Neural progenitor cell (in vitro differentiated cells): Measurements from ENCODE around the gene KRT24. TPM values are rescaled to one million over a fixed set of nuclear protein-coding genes. Genes with fewer than 3 reads are reported as not detected.

Experiments
- DNase-seq: peaks from one replicate; pipeline ENCODE4 v3.0.0-alpha.2; 2016; ENCODE audit warnings: low spot score
- H2AFZ ChIP-seq: fragments of 200-600 bp; sonication (generic); replicated peaks from 2 replicates; pipeline ENCODE4 v1.6.1; 2016; ENCODE audit warnings: antibody characterized with exemption
- H3F3A ChIP-seq: fragments of 200-600 bp; sonication (generic); 2 replicates; pipeline ENCODE4 v1.6.1; 2016; ENCODE audit warnings: antibody characterized with exemption, low read depth
- H3K27ac ChIP-seq: fragments of 200-600 bp; sonication (generic); 2 replicates; pipeline ENCODE4 v1.5.1; 2016; ENCODE audit warnings: mild to moderate bottlenecking
- H3K27me3 ChIP-seq: fragments of 200-600 bp; sonication (generic); 2 replicates; pipeline ENCODE4 v1.6.1; 2016; ENCODE audit warnings: mild to moderate bottlenecking, moderate library complexity
- H3K36me3 ChIP-seq: fragments of 200-600 bp; sonication (generic); 2 replicates; pipeline ENCODE4 v1.5.1; 2016
- H3K4me1 ChIP-seq: fragments of 200-600 bp; sonication (generic); 2 replicates; pipeline ENCODE4 v1.6.1; 2016; ENCODE audit warnings: mixed run types
- H3K4me2 ChIP-seq: fragments of 200-600 bp; sonication (generic); 2 replicates; pipeline ENCODE4 v1.6.1; 2016
- H3K4me3 ChIP-seq: fragments of 200-600 bp; sonication (generic); 2 replicates; pipeline ENCODE4 v1.5.1; 2016
- H3K79me2 ChIP-seq: fragments of 200-600 bp; sonication (generic); 2 replicates; pipeline ENCODE4 v1.6.1; 2016; ENCODE audit warnings: low read depth
- H3K9ac ChIP-seq: fragments of 200-600 bp; sonication (generic); 2 replicates; pipeline ENCODE4 v1.6.1; 2016
- H3K9me3 ChIP-seq: fragments of 200-600 bp; sonication (generic); 2 replicates; pipeline ENCODE4 v1.5.1; 2016; ENCODE audit warnings: low read depth
- H4K20me1 ChIP-seq: fragments of 200-600 bp; sonication (generic); 2 replicates; pipeline ENCODE4 v1.6.1; 2016; ENCODE audit warnings: low read depth
- H3K27ac Mint-ChIP-seq: 3 replicates; pipeline ENCODE4 v1.8.0; 2021; ENCODE audit warnings: mixed read lengths
- H3K27me3 Mint-ChIP-seq: 2 replicates; pipeline ENCODE4 v1.8.0; 2022; ENCODE audit warnings: low read depth, mild to moderate bottlenecking, inconsistent platforms, moderate library complexity, mixed read lengths; ENCODE audit not compliant: insufficient read depth
- H3K36me3 Mint-ChIP-seq: 3 replicates; pipeline ENCODE4 v1.8.0; 2021; ENCODE audit warnings: mixed read lengths
- H3K4me1 Mint-ChIP-seq: 3 replicates; pipeline ENCODE4 v1.8.0; 2021; ENCODE audit warnings: mixed read lengths
- H3K4me3 Mint-ChIP-seq: 3 replicates; pipeline ENCODE4 v1.8.0; 2021; ENCODE audit warnings: mild to moderate bottlenecking, moderate library complexity, mixed read lengths
- H3K9me3 Mint-ChIP-seq: 3 replicates; pipeline ENCODE4 v1.8.0; 2020; ENCODE audit warnings: mixed read lengths
- CTCF ChIP-seq: fragments of 200-600 bp; sonication (generic); IDR thresholded peaks from 2 replicates; pipeline ENCODE4 v1.5.1; 2017; ENCODE audit warnings: antibody characterized with exemption, mild to moderate bottlenecking
- EZH2 ChIP-seq: fragments of 200-600 bp; sonication (generic); IDR thresholded peaks from 2 replicates; pipeline ENCODE4 v1.6.1; 2017; ENCODE audit warnings: antibody characterized with exemption, mild to moderate bottlenecking, moderate library complexity
- EZH2phosphoT487 ChIP-seq: fragments of 200-600 bp; sonication (generic); IDR thresholded peaks from 2 replicates; pipeline ENCODE4 v1.6.1; 2017; ENCODE audit warnings: antibody characterized with exemption
- total RNA-seq: library from RNA; depleted of rRNA; stranded (reverse); fragments of >200 nt; gene quantifications from 2 replicates; pipeline ENCODE4 v1.2.3, GENCODE V29; 2015; ENCODE audit warnings: low replicate concordance

KRT24 gene
- total RNA-seq, 1 donor from 2014 or later, result not detected

GRCh38 chr17:40679523-40679907 lies 24.0 kb downstream of the KRT24 start:
- Mint-ChIP-seq H3K4me1 (no peaks in the 10 kb centered on the region), H3K36me3 (no peaks in the 10 kb centered on the region), H3K27ac (no peak overlapping the region), H3K4me3 (no peak overlapping the region), H3K9me3 (no peaks in the 10 kb centered on the region), H3K27me3 (no peaks in the 10 kb centered on the region)
- H3K4me1 ChIP-seq, result no peaks in the 10 kb centered on the region
- no peak for DNase-seq
- H3K36me3 ChIP-seq, result no peaks in the 10 kb centered on the region
- H3K9me3 ChIP-seq, result no peaks in the 10 kb centered on the region
- no peaks in the 10 kb centered on the region for H3K79me2 ChIP-seq
- TF ChIP-seq EZH2phosphoT487 (no peak), CTCF (no peak), EZH2 (no peak)
- H2AFZ ChIP-seq, result no peak overlapping the region
- no peak overlapping the region for H3K9ac ChIP-seq
- no peak overlapping the region for H3K4me3 ChIP-seq
- no peak overlapping the region for H3K27ac ChIP-seq
- H3F3A ChIP-seq, result no peaks in the 10 kb centered on the region
- H3K4me2 ChIP-seq, result no peak overlapping the region
- peaks cover 6% of the 10 kb centered on the region for H3K27me3 ChIP-seq
- no peaks in the 10 kb centered on the region for H4K20me1 ChIP-seq

- H3K9me3 Mint-ChIP-seq, result no peaks in the 10 kb centered on the region
- H3K9ac ChIP-seq, result no peak overlapping the region
- no peak overlapping the region for H3K27ac ChIP-seq
These were observed 24.5 kb downstream of the KRT24 start for GRCh38 chr17:40678902-40679522.

GRCh38 chr17:40675905-40676304 lies 27.6 kb downstream of the KRT24 start:
- Mint-ChIP-seq H3K27ac (no peak overlapping the region), H3K27me3 (peaks cover 2% of the 10 kb centered on the region), H3K4me1 (no peaks in the 10 kb centered on the region), H3K36me3 (no peaks in the 10 kb centered on the region), H3K4me3 (no peak overlapping the region), H3K9me3 (no peaks in the 10 kb centered on the region)
- TF ChIP-seq EZH2 (no peak), EZH2phosphoT487 (no peak), CTCF (no peak)
- Histone ChIP-seq H2AFZ (no peak overlapping the region), H3K4me1 (no peaks in the 10 kb centered on the region), H4K20me1 (no peaks in the 10 kb centered on the region), H3K9me3 (no peaks in the 10 kb centered on the region), H3K27me3 (peaks cover 10% of the 10 kb centered on the region), H3K4me3 (no peak overlapping the region), H3K36me3 (no peaks in the 10 kb centered on the region), H3K9ac (no peak overlapping the region), H3K27ac (no peak overlapping the region), H3K4me2 (no peak overlapping the region), H3F3A (no peaks in the 10 kb centered on the region), H3K79me2 (no peaks in the 10 kb centered on the region)
- DNase-seq, result no peak

More at GRCh38 chr17:40678902-40679522, 24.5 kb downstream of the KRT24 start:
- TF ChIP-seq CTCF, result no peak
- TF ChIP-seq EZH2, result no peak
- no peak for TF ChIP-seq EZH2phosphoT487
- Histone ChIP-seq H3K36me3 (no peaks in the 10 kb centered on the region), H4K20me1 (no peaks in the 10 kb centered on the region), H3K4me2 (no peak overlapping the region), H3K79me2 (no peaks in the 10 kb centered on the region), H3K9me3 (no peaks in the 10 kb centered on the region), H3K4me1 (no peaks in the 10 kb centered on the region), H3K27me3 (peaks cover 10% of the 10 kb centered on the region), H2AFZ (no peak overlapping the region), H3K4me3 (no peak overlapping the region), H3F3A (no peaks in the 10 kb centered on the region)
- Mint-ChIP-seq H3K4me1 (no peaks in the 10 kb centered on the region), H3K36me3 (no peaks in the 10 kb centered on the region), H3K27me3 (no peaks in the 10 kb centered on the region), H3K27ac (no peak overlapping the region), H3K4me3 (no peak overlapping the region)
- DNase-seq, result no peak
